Spleen (tissue), 7 donors: ENCODE measurements around the gene TGM3.

Experiments
- CTCF ChIP-seq, 11 experiments: fragments of 200-600 bp in 7 of 11; fragments of 450-650 bp in 4 of 11; sonication (generic) in 4 of 11; IDR thresholded peaks in 8 of 11; conservative IDR thresholded peaks in 3 of 11; 1 replicate in 7 of 11; 2 replicates in 4 of 11; pipeline versions ENCODE4 v1.4.0 to v1.8.0; 2016 to 2021; ENCODE audit warnings: antibody characterized with exemption in 11 of 11, inconsistent platforms in 4 of 11, mild to moderate bottlenecking in 1 of 11
- POLR2A ChIP-seq, 3 donors: fragments of 450-650 bp; IDR thresholded peaks; one replicate each; pipeline ENCODE4 v1.5.1; 2017; ENCODE audit warnings: antibody characterized with exemption in 3 of 3, mild to moderate bottlenecking in 1 of 3
- POLR2AphosphoS5 ChIP-seq, 3 donors: sonication (generic); formaldehyde crosslinking; IDR thresholded peaks; one replicate each; pipeline ENCODE4 v1.5.1; 2017; ENCODE audit warnings: antibody characterized with exemption in 3 of 3
- donor health status: DM: no; HTN: no; CAD: no; lungs with moderate emphysema.
- donor health status: DM: no; HTN: no; CAD: no.
- donor health status: DM: no; HTN: no; CAD: no.

GRCh38 chr20:2335096-2335870 lies 39.5 kb downstream of the TGM3 start:
- TF ChIP-seq CTCF (IDR thresholded peaks at IDR 0.05 in 8 of 11, conservative IDR thresholded peaks at IDR 0.05 in 3 of 11) (no peak), POLR2AphosphoS5 (IDR thresholded peaks at IDR 0.05) (no peak), POLR2A (IDR thresholded peaks at IDR 0.05) (no peak)
